Measurements from ENCODE around the gene ASAP2. TPM values are rescaled to one million over a fixed set of nuclear protein-coding genes. Genes with fewer than 3 reads are reported as not detected.

Gene ASAP2
- total RNA-seq, 3 donors from 2014 or later: 50.4 to 84.1 (median 50.5) TPM

- TF ChIP-seq CTCF (IDR thresholded peaks at IDR 0.05): no peak
- DNase-seq (no peak), ATAC-seq (no peak)
- intact Hi-C loops (cut with DNase I, micrococcal nuclease): no loop called here
- H3K4me3 ChIP-seq: no peak overlapping the region
- no peaks in the 10 kb centered on the region for H3K36me3 ChIP-seq (ENCODE audit: low read depth)
- no peaks in the 10 kb centered on the region for H3K9me3 ChIP-seq
- peaks cover 17% of the 10 kb centered on the region for H3K4me1 ChIP-seq (ENCODE audit: low read depth)
Observed at GRCh38 chr2:9382604-9383235, 176.1 kb downstream of the ASAP2 start.

- no peaks in the 10 kb centered on the region for H3K9me3 ChIP-seq
- H3K4me1 ChIP-seq (ENCODE audit: low read depth): peaks cover 12% of the 10 kb centered on the region
- TF ChIP-seq CTCF (IDR thresholded peaks at IDR 0.05): no peak
- ATAC-seq: no peak
- no peaks in the 10 kb centered on the region for H3K36me3 ChIP-seq (ENCODE audit: low read depth)
- no peak for DNase-seq
- intact Hi-C loops (cut with DNase I, micrococcal nuclease): no loop called here
- no peak overlapping the region for H3K4me3 ChIP-seq
Observed at GRCh38 chr2:9384521-9384920, 177.9 kb downstream of the ASAP2 start.

DNA sequence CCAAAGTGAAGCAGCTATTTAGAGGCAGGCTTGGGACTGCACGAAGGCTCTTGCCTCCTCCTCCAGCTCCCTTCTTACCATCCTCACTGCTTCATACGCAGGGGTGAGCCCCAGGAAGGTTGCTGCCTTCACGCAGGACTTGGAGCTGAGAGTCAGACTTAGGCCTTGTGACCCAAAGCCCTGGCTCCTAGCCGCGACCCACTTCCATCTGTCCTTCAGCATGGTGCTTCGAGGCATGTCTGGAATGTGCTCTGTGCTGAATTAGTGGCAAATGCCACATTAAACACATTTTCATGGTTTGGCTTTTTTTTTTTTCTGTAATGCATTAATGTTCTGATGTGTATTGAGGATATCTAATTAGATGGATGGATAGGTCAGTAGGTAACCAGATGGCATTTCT is 179.2 kb downstream of the ASAP2 start:
- no peak for TF ChIP-seq CTCF (IDR thresholded peaks at IDR 0.05)
- DNase-seq (no peak), ATAC-seq (no peak)
- H3K36me3 ChIP-seq (ENCODE audit: low read depth): no peaks in the 10 kb centered on the region
- peaks cover 9% of the 10 kb centered on the region for H3K4me1 ChIP-seq (ENCODE audit: low read depth)
- no peaks in the 10 kb centered on the region for H3K9me3 ChIP-seq
- H3K4me3 ChIP-seq: no peak overlapping the region
- intact Hi-C loops (cut with DNase I, micrococcal nuclease): no loop called here

DNA sequence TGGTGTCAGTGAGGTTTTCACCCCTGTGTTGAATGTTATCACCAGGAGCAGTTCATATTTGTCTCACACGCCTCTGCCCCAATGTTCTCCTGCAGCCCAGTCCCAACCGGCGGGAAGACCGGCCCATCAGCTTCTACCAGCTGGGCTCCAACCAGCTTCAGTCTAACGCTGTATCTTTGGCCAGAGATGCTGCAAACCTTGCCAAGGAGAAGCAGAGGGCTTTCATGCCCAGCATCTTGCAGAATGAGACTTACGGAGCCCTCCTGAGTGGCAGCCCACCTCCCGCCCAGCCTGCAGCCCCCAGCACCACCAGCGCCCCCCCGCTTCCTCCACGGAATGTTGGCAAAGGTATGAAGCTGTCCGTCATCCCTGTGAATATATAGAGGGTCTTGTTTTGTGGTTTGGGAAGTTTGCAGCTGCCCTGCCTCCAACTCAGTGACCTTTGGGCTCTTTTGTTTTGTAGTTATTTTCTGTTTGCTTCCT is 181.6 kb downstream of the ASAP2 start:
- ATAC-seq (no peak), DNase-seq (no peak)
- no peak for TF ChIP-seq CTCF (IDR thresholded peaks at IDR 0.05)
- Histone ChIP-seq H3K4me1 (ENCODE audit: low read depth) (no peaks in the 10 kb centered on the region), H3K9me3 (no peaks in the 10 kb centered on the region), H3K4me3 (no peak overlapping the region), H3K36me3 (ENCODE audit: low read depth) (no peaks in the 10 kb centered on the region)
- intact Hi-C loops (cut with DNase I, micrococcal nuclease): no loop called here

GRCh38 chr2:9388950-9389911 is 182.6 kb downstream of the ASAP2 start:
- intact Hi-C loops (cut with DNase I, micrococcal nuclease): no loop called here
- ATAC-seq (no peak), DNase-seq (no peak)
- no peak overlapping the region for H3K4me3 ChIP-seq
- no peaks in the 10 kb centered on the region for H3K36me3 ChIP-seq (ENCODE audit: low read depth)
- H3K4me1 ChIP-seq (ENCODE audit: low read depth): no peaks in the 10 kb centered on the region
- no peaks in the 10 kb centered on the region for H3K9me3 ChIP-seq
- TF ChIP-seq CTCF (IDR thresholded peaks at IDR 0.05): no peak

Measured in mucosa of descending colon (tissue), 3 donors.